ENCODE data around the gene ABHD12. TPM values are rescaled to one million over a fixed set of nuclear protein-coding genes. Genes with fewer than 3 reads are reported as not detected.

The ABHD12 gene
- total RNA-seq, 2 experiments from 2014 or later = 18.1 to 18.4 TPM

DNA sequence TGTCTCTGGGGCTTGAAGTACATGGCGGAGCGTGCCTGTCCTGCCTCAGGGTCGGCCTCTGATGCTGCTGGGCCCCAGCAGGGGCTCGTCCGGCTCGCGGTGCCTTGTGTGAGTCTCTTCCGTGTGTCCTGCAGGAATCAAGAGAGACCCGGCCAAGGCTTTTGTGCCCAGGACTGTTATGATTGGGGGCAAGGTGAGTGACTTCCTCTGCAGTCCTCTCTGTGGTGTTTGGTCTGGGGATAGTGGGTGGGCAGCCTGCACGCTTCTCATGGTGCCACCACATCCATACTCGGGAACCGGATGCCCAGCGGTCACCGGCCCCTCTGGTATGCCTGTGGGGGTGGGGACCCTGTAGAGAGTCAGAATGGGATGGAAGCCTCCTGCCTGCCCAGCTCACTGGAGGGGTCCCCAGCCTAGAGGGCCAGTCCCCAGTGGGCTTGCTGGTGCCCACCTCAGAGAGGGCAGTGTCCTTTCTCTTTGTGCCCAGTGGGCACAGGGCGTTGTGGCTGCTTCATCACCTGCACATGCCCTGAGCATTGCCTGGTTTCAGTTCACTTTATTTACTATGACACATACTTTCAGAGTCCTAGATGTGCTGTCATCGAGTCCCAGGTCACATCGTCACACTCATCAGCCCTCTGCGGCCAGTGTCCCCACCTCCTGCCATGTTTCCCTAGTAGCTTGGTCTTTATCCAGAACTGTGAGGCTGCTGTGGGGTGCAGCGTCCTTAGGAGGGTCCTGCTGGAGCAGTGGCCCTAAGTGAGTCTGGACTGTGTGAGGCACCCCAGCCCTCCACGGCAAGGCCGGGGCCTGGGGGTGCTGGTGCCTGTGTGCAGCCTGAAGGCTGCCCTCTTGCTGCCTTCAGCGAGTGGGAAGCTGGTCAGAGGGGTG lies 102.1 kb downstream of the ABHD12 start:
- DNase-seq = no peak
- no peak overlapping the region for H3K27ac Mint-ChIP-seq
- H3K4me1 Mint-ChIP-seq = peaks cover under 1% of the 10 kb centered on the region
- H3K9me3 Mint-ChIP-seq = no peaks in the 10 kb centered on the region
- H3K27me3 Mint-ChIP-seq = no peaks in the 10 kb centered on the region
- H3K36me3 Mint-ChIP-seq = no peaks in the 10 kb centered on the region
- H3K4me3 Mint-ChIP-seq = no peak overlapping the region

DNA sequence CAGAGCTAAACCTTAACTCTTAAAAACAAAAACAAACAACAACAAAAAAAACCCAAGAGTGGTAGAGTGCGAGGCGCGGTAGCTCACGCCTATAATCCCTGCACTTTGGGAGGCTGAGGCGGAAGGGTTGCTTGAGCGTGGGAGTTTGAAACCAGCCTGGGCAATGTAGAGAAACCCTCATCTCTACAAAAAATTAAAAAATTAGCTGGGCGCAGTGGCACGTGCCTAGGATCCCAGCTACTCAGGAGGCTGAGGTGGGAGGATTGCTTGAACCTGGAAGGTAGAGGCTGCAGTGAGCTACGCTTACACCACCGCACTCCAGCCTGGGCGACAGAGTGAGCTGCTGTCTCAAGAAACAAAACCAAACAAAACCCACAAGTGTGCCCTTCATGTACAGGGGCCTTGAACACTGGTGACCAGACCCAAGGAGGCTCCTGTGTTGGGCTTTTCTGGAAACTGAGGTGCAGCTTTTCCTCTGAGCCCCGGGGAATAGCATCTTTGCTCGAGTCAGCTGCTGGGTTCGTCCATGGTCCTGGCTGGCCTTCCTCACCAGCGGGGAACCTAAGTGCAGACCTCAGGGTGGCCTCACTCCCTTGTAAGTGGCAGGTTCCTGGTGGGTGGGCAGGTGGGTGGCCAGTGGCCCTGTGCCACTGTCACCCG lies 102.9 kb downstream of the ABHD12 start:
- H3K36me3 Mint-ChIP-seq = no peaks in the 10 kb centered on the region
- no peaks in the 10 kb centered on the region for H3K9me3 Mint-ChIP-seq

DNA sequence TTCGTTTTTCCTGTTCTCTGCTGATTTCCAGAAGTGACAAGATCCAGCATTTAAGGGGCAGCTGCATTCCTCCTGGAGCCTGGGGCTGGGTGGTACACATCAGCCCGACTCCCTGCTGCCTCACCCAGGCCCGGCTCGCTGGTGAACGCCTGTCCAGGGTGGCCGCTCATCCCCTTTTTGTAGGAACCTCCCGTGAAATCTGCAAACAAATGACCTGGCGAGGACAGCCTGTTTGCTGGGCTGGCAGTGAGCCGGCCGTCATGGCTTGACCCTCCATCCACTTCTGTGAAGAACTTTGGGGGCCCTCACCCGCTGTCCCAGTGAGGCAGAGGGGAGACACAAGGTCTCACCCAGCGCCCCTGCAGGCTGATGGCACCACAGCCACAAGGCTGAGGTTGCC lies 103.7 kb downstream of the ABHD12 start:
- Mint-ChIP-seq H3K36me3 (no peaks in the 10 kb centered on the region), H3K4me3 (no peak overlapping the region), H3K9me3 (no peaks in the 10 kb centered on the region), H3K27ac (no peak overlapping the region), H3K4me1 (no peaks in the 10 kb centered on the region), H3K27me3 (no peaks in the 10 kb centered on the region)
- no peak for DNase-seq

More for the DNA sequence above, 102.9 kb downstream of the ABHD12 start:
- no peaks in the 10 kb centered on the region for H3K4me1 Mint-ChIP-seq
- no peak overlapping the region for H3K4me3 Mint-ChIP-seq
- no peak for DNase-seq
- no peaks in the 10 kb centered on the region for H3K27me3 Mint-ChIP-seq
- H3K27ac Mint-ChIP-seq = no peak overlapping the region

DNA sequence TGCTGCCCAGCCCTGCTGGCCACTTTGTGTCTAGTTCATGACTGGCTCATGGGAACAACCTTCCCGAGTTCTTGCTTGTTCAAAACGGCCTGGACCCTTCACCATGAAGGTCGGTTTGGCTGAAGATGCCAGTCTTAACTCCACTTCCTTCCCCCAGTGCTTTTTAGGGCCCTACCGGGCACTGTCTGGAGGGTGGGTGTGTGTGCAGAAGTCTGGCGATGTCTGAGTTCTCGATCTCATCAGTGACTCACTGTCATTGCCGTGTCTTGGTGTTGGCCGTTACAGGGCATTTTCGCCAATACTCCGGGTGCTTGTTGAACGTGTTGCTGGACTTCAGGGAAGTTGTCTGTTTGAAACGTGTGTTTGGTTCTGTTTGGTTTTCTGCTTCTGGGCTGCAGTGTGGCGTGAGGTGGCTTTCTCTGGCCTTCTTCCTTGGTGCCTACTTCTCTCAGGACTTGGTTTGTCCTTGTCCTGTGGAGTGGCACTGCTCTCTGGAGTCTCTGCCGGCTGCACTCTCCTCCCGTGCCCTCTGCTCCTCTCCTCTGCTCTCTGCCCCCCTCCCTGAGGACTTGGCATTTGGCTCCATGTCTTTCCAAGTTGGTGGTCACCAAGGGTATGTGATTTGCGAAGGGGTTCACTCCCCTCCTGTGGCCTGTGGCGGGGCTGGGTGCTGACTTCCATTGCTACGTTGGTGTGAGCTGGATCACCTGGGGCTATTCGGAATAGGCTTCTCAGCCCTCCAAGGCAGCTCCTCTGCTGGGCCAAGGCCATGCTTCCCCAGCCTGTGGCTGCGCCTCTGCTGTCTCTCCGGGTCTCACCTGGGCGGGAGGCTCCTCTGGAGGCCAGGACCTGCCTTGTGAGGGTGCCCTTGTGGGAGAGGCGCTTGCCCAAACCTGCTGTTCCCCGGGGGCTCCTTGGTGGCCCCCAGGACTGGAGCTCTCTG lies 104.5 kb downstream of the ABHD12 start:
- Mint-ChIP-seq H3K27ac (no peak overlapping the region), H3K36me3 (no peaks in the 10 kb centered on the region), H3K4me1 (no peaks in the 10 kb centered on the region), H3K4me3 (no peak overlapping the region), H3K27me3 (no peaks in the 10 kb centered on the region), H3K9me3 (no peaks in the 10 kb centered on the region)
- no peak for DNase-seq

DNA sequence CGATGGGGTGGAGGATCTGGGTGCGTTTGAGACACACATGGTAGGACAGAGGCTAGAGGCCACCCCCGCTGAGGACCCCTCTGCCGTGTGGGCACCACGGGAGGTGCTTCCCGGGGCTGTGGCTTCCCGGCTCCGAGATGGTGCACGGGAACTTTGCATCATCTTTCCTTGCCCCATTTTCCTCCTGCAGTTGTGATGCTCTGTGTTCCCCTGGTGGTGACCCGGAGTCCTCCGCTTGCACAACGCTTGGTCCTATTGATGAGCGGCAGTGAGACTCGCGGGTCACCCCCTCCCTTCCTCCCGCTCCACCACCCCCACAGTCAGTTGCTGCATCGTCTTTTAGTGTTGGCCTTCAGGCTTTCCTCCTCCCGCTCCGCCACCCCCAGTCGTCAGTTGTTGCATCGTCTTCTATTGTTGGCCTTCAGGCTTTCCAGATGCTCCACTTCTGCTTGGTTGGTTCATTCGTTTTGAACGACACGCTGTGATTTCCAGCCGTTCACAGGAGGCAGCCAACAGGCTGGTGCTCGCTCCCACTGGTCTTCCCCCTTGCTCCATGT lies 105.5 kb downstream of the ABHD12 start:
- Mint-ChIP-seq H3K27me3 (no peaks in the 10 kb centered on the region), H3K9me3 (no peaks in the 10 kb centered on the region), H3K4me3 (no peak overlapping the region), H3K27ac (no peak overlapping the region), H3K4me1 (no peaks in the 10 kb centered on the region), H3K36me3 (no peaks in the 10 kb centered on the region)
- no peak for DNase-seq

DNA sequence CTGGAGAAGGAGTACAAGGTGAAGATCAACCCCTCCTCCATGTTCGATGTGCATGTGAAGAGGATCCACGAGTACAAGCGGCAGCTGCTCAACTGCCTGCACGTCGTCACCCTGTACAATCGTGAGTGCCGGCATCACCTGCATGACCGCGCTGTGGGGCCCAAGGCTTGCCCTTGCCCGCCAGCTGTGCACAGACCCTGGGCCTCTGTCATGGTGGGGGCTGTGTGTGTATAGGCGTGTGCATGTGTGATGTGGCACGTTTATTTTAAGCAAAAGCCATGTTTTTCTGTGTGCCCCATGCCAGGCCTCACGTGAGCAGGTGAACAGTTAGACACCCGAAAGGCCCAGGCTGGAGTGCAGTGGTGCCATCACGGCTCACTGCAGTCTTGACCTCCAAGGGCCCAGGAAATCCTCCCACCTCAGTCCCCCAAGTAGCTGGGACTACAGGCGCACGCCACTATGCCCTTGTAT lies 106.5 kb downstream of the ABHD12 start:
- DNase-seq = no peak
- Mint-ChIP-seq H3K9me3 (no peaks in the 10 kb centered on the region), H3K27ac (no peak overlapping the region), H3K27me3 (no peaks in the 10 kb centered on the region), H3K36me3 (no peaks in the 10 kb centered on the region), H3K4me3 (no peak overlapping the region), H3K4me1 (no peaks in the 10 kb centered on the region)

DNA sequence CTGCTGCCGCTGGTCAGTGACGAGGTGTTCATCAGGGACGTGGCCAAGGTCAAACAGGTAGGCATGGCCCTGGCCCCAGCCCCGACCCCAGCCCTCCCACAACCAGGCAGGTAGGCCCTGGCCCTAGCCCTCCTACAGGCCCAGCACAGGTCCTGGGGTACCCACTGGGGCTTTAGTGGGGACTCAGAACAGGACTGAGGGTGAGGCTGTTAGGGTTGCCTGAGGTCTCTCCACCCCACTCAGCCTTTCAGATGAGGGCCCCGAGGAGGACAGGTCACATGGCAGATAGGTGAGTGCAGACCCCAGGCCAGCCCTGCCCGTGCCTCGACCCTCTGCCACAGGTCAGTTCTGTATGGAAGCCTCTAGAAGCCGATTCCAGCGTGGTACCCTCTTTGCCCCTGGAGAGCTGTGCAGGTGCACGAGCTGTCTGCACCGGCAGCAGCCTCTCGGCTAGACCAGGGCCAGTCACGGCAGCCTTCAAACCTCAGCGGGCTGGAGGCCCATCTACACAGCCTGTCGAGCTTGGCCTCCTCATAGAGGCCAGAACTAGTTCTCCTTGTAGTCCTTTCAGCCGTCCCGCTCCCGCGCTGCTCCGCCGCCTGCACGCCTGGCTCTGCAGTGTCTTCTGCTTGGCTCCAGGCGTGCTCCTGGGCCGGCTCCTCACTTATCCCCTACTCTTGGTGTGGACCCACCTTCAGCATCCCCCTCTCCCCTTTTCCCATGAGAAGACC lies 107.2 kb downstream of the ABHD12 start:
- no peaks in the 10 kb centered on the region for H3K27me3 Mint-ChIP-seq
- no peak overlapping the region for H3K27ac Mint-ChIP-seq
- H3K4me3 Mint-ChIP-seq = no peak overlapping the region

DNA sequence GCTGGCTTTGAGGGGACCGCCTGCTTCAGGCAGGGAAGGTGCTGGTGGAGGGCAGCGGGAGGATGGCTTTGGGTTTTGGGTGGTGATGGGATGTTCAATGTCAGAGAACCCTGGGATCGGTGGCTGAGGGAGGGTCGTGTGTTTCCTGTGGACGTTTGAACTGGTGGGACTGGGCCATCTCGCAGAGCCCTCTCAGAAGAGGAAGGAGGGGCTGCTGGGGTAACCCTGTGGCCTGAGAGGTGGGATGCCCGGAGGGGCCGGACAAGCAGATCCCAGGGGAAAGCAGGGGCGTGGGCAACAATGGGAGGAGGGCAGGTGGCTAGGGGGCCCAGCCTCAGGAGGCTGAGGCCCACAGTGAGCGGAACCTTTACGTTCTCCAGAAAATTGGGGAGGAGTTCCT lies 107.8 kb downstream of the ABHD12 start:
- H3K27ac Mint-ChIP-seq = no peak overlapping the region
- no peak overlapping the region for H3K4me3 Mint-ChIP-seq
- no peaks in the 10 kb centered on the region for H3K27me3 Mint-ChIP-seq
- no peaks in the 10 kb centered on the region for H3K9me3 Mint-ChIP-seq
- H3K4me1 Mint-ChIP-seq = no peaks in the 10 kb centered on the region
- H3K36me3 Mint-ChIP-seq = no peaks in the 10 kb centered on the region
- DNase-seq = no peak

More for the DNA sequence above, 107.2 kb downstream of the ABHD12 start:
- no peaks in the 10 kb centered on the region for H3K36me3 Mint-ChIP-seq
- no peaks in the 10 kb centered on the region for H3K9me3 Mint-ChIP-seq
- H3K4me1 Mint-ChIP-seq = no peaks in the 10 kb centered on the region
- no peak for DNase-seq

DNA sequence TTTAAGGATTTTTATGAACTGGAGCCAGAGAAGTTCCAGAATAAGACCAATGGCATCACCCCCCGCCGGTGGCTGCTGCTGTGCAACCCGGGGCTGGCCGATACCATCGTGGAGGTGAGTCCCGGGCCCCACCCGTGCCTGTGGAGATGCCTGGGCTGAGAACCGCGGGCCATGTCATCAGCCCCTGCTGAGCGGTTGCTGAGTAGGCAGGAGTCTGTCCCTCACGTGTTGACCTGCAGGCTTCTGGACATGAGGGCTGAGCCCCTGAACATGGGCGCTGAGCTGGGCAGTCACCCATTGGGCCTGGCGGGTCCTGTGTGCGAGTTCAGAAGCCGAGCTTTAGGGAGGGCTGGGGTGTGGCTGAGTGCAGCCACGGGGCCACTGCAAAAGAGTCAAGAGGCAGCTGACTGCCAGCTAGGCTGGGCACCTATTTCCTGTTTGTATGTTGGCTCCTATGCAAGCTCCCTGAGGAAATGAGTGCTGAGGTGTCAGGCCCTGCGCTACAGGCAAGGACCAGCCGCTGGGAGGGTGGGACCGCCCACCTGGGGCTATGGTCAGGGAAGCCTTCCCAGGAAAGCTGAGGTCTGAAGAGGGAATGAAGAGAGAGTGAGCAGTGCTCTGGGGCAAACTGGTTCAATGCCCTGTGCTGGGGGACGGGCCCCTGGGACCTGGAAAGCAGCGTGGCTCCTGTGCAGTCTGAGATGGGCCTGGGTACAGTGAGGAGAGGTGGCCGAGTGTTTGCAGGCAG lies 108.4 kb downstream of the ABHD12 start:
- DNase-seq = no peak
- no peaks in the 10 kb centered on the region for H3K9me3 Mint-ChIP-seq
- H3K36me3 Mint-ChIP-seq = no peaks in the 10 kb centered on the region
- no peaks in the 10 kb centered on the region for H3K27me3 Mint-ChIP-seq
- no peaks in the 10 kb centered on the region for H3K4me1 Mint-ChIP-seq
- no peak overlapping the region for H3K4me3 Mint-ChIP-seq
- peak overlapping the region; percentile 42 for H3K27ac Mint-ChIP-seq

DNA sequence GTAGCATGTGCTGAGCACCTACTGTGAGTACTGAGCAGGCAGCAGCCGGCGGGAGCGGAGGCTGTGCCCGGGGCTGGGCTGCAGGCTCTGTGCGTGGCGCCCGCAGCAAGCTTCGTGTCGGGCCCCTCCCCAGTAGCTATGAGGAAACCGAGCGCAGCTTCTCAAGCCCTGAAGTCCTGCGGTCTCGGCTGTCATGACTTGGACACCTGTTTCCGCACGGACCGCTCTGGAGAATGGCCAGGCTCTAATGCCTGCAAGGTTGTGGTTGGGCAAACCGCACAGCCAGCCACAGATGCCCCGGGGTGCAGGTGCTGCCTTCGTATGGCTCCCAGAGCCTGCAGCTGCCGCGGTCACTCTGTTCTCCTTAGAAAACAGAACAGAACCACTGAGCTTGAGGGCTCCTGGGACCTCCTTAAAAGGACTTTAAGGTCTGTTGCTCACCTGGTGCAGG lies 109.1 kb downstream of the ABHD12 start:
- Mint-ChIP-seq H3K4me1 (no peaks in the 10 kb centered on the region), H3K4me3 (no peak overlapping the region), H3K9me3 (no peaks in the 10 kb centered on the region), H3K36me3 (no peaks in the 10 kb centered on the region), H3K27ac (no peak overlapping the region), H3K27me3 (no peaks in the 10 kb centered on the region)
- DNase-seq = no peak

DNA sequence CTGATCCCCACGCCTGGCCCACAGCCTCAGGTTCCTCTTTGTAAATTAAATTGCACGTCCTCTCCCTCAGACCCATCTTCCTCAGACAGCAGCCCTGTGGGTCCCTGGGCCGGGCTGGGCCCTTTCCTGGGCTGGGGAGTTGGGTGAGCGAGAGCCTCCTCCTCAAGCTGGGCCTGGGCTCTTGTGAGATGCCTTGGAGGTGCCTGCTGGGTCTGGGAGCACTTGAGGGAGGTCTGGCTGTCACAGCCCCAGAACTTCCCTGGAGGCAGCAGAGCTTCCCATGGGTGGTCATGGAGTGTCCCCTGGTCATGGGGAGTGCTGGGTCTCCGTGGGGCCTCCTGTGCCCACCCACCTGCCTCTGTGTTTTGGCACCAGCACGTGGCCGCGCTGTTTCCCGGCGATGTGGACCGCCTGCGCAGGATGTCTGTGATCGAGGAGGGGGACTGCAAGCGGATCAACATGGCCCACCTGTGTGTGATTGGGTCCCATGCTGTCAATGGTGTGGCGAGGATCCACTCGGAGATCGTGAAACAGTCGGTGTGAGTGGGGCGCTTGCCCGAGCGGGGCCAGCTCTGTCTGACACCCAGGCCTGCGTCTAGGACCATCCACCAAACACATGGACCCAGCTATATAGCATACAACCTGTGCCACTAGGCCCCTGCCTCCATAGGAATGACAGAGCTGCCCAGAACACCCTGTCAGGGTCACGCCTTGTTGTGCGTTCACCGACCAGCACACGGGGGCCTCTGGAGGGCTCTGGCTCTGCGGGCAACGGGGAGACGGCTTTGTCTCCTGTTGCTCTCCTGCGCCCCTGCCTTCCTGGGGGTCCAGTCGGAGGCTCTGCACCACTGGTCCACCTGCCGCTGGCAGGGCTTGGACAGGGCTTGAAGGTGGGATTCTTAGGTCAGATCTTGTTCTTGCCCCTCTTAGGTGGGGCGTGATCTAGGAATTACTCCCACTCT lies 109.8 kb downstream of the ABHD12 start:
- Mint-ChIP-seq H3K4me1 (no peaks in the 10 kb centered on the region), H3K4me3 (no peak overlapping the region), H3K27me3 (no peaks in the 10 kb centered on the region), H3K27ac (no peak overlapping the region), H3K9me3 (no peaks in the 10 kb centered on the region), H3K36me3 (peaks cover 2% of the 10 kb centered on the region)
- no peak for DNase-seq

DNA sequence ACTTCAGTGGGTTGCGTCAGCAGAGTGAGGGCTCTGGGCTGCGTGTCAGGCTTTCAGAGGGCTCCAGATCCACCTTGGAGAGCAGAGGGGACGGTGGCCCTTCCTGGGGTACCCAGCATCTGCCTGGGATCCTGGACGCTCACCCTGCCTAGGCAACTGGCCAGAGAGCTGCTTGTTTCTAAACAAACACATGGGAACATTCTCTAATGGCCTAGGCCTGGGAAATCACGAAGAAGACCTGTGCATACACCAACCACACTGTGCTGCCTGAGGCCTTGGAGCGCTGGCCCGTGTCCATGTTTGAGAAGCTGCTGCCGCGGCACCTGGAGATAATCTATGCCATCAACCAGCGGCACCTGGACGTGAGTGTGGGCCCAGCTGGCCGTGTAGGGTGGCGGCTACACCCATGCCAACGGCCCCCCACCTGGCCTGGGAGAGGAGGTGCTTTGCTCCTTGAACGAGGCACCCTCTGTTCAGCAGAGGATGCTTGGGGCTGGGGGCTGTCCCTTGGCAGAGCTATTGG lies 110.5 kb downstream of the ABHD12 start:
- Mint-ChIP-seq H3K4me3 (no peak overlapping the region), H3K27ac (no peak overlapping the region), H3K9me3 (no peaks in the 10 kb centered on the region), H3K36me3 (peaks cover 2% of the 10 kb centered on the region), H3K27me3 (no peaks in the 10 kb centered on the region), H3K4me1 (no peaks in the 10 kb centered on the region)
- DNase-seq = no peak
